ENCODE data around the gene JMY.
"Not testable (repeated sequence)": the region's sequence is repeated elsewhere in the genome, so short reads cannot be mapped to it uniquely, and the experiment has no call there.

Gene JMY

DNA sequence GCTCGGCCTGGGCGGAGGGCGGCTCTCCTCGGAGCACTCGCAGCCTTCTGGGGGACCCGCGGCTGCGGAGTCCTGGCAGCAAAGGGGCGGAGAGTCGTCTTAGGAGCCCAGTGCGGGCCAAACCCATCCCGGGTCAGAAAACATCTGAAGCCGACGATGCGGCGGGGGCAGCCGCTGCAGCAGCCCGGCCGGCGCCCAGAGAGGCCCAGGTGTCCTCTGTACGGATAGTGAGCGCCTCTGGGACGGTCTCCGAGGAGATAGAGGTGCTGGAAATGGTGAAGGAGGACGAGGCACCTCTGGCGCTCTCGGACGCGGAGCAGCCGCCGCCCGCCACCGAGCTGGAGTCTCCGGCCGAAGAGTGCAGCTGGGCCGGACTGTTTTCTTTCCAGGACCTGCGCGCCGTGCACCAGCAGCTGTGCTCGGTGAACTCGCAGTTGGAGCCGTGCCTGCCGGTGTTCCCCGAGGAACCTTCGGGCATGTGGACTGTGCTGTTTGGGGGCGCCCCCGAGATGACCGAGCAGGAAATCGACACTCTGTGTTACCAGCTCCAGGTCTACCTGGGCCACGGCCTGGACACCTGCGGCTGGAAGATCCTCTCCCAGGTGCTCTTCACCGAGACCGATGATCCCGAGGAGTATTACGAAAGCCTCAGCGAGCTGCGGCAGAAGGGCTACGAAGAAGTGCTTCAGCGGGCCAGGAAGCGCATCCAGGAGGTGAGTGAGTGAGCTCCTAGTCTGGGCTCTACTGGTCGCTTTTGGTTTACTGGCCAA, 1.2 kb downstream of the JMY start:
- peak; percentile 12 for DNase-seq (ENCODE audit: low read depth)

GRCh38 chr5:79237740-79238560, 2.0 kb downstream of the JMY start:
- no peak for DNase-seq (ENCODE audit: low read depth)

- DNase-seq (ENCODE audit: low read depth) = no peak
Measured at GRCh38 chr5:79240561-79240960, 4.6 kb downstream of the JMY start.

DNA sequence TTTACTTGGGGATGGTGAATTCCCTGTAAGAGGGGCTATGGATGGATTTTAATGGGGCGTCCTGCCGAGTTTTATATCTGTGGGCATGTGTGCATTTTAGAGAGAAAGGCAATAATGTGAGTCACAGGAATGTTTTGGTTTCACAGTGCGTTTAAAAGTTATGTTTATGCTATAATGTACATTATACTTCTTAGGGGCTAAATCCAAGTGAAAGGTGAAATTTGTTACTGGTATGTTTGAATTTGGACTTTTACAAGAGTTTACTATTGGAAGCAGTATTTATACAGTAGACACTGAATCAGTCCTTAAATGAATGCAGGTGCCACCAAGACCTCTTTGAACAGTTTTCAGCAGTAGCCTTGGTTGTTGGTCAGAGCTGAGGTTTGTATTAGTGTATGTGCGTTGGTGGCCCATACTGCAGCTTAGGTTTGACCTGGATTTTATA, 5.6 kb downstream of the JMY start:
- no peak for DNase-seq (ENCODE audit: low read depth)

DNA sequence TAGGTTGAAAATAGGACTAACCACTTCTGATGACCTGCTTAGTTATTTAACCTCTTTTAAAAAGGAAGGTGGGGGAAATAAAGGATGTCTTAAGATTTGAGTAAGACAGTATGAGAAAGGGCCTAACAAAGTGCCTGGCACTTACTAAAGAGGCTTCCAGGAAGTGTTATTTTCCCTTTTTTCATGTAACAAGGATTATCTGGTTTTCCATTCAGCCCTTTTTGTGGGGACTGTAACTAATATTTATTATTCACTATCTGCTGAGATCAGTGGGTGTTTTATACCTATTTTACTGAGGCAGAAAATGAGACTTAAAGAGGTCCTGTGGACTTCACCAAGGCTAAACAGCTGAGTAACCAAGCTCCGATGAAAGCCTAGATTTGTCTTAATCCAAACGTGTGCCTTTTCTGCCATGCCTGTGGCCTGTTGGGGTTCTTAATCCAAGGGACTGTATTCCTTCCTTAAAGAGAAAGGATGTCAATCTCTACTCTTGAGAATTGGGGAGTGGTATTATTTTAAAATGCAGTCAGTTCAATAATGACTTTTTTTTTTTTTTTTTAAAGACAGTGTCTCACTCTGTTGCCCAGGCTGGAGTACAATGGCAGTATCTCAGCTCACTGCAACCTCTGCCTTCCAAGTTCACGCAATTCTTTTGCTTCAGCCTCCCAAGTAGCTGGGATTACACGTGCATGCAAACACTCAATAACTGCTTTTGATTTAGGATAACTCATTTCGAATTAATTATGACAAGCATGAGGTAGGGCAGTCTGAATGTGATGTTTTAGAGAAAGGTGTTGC, 6.5 kb downstream of the JMY start:
- no peak for DNase-seq (ENCODE audit: low read depth)

- DNase-seq (ENCODE audit: low read depth) = no peak
Measured at GRCh38 chr5:79243224-79243623, 7.3 kb downstream of the JMY start.

GRCh38 chr5:79254067-79254466, 18.1 kb downstream of the JMY start:
- not testable (repeated sequence) for DNase-seq (ENCODE audit: low read depth)

- no peak for DNase-seq (ENCODE audit: low read depth)
Measured at GRCh38 chr5:79255786-79256557, 20.0 kb downstream of the JMY start.

DNA sequence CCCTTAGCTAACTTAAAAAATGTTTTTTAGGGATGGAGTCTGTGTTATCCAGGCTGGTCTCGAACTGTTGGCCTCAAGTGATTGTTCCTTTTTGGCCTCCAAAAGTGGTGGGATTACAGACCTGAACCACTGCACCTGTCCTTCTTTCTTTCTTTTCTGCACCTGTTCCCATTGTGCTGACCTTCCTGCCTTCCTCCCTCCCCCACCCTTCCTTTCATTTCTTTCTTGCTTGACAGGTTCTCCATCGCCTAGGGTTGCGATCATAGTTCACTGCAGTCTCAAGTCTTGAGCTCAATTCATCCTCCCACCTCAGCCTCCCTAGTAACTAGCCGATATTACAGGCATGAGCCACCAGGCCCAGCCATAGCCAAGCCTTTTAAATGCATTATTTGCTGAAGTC, 20.6 kb downstream of the JMY start:
- DNase-seq (ENCODE audit: low read depth) = no peak

GRCh38 chr5:79257314-79257713, 21.4 kb downstream of the JMY start:
- no peak for DNase-seq (ENCODE audit: low read depth)

GRCh38 chr5:79258801-79259200, 22.9 kb downstream of the JMY start:
- DNase-seq (ENCODE audit: low read depth) = no peak

DNA sequence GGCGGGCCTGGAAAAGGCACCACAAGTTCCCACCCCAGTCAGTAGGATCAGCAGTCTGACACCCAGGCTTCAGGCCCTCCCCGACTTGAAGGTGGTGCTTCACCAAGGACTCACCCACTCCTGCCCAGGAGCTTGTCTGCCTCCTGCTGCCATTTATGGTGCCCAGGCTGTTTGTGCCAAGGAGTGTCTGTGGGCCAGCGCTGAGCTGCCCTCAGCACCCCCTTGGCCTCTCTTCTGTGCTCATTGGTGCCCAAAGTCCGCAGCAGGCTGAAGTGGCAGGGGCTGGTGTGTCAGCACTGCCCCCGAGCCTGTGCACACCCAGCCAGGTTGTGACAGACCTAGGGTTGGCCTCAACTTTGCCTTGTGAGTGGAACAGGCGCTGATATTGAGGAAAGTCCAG, 23.5 kb downstream of the JMY start:
- no peak for DNase-seq (ENCODE audit: low read depth)

DNA sequence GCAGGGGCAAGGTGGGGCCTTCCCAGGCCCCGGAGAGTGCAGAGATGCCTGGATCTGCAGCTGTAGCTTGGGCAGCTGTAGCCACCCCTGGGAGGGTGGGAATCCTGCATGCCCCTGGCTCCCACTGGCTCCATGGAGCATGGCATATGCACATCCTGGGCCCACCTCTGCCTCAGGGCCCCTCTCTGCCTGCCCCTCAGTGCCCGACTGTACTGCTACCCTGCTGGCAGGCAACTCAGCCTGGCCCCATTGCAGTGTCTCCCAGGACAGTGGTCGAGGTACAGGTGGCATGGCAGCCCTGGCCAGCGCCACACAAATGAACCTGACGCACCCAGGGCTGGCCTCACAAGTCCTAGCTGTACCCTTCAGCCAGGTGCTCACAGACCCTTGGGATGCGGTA, 23.9 kb downstream of the JMY start:
- no peak for DNase-seq (ENCODE audit: low read depth)

GRCh38 chr5:79261897-79262296, 26.0 kb downstream of the JMY start:
- no peak for DNase-seq (ENCODE audit: low read depth)

- DNase-seq (ENCODE audit: low read depth) = no peak
Measured at GRCh38 chr5:79263290-79263689, 27.4 kb downstream of the JMY start.

DNA sequence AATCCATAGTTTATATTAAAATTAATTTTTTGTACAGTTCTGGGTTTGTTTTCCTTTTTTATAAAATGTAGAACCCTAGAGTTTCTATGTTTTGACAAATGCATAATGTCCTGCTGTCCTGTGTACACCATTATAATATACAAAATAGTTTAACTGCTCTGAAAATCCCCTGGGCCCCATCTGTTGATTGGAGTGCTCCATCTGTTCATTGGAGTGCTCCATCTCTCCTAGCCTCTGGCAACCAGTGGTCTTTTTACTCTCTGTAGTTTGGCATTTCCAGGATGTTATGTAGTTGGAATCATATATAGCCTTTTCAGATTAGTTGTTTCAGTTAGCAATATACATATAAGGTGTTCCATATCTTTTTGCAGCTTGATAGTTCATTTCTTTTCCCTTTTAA, 31.2 kb downstream of the JMY start:
- no peak for DNase-seq (ENCODE audit: low read depth)

DNA sequence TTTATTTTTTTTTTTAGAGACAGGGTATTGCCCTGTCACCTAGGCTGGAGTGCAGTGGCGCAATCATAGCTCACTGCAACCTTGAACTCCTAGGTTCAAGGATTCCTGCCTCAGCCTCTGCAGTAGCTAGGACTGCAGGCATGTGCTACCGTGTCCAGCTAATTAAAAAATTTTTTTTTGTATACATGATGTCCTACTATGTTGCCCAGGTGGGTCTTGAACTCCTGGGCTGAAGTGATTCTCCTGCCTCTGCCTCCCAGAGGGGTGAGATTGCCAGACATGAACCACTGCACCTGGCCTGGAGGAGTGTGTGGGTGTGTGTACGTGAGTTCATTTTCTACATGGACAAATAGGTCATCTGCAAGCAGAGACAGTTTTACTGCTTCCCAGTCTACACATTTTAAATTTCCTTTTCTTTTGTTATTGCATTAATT, 33.8 kb downstream of the JMY start:
- no peak for DNase-seq (ENCODE audit: low read depth)

DNA sequence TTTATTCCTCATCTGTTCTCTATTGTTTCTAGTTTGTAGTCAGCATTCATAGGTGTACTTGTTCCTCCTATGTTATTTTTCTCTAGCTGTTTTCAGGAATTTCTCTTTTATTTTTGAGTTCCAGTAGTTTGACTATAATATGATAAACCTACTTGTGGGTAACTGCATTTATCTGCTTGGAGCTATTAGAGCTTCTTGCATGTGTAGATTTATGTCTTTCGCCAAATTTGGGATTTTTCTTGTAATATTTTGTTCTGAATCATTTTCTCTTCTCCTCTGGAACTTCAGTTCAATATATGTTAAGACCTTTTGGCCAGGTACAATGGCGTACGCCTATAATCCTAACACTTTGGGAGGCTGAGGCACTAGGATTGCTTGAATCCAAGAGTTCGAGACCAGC, 37.4 kb downstream of the JMY start:
- no peak for DNase-seq (ENCODE audit: low read depth)

DNA sequence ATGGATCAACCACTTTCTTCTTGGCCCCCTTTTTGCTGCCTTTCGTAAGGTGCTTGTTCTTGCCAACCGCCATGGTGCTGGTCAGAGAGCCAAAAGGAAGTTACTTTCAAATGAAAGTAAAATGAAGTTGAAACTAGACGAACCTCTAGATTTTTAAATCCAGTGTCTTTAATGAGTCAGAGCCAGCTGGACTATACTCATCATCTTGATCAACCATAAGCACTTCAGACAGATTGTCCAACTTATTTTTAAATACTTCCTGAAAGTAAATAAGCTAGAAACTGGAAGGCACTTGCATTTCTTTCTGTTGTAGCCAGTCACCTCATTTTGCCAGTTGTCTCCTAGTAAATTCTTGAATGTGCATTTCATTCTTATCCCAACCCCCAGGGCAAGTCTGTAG, 48.9 kb downstream of the JMY start:
- no peak for DNase-seq (ENCODE audit: low read depth)

DNA sequence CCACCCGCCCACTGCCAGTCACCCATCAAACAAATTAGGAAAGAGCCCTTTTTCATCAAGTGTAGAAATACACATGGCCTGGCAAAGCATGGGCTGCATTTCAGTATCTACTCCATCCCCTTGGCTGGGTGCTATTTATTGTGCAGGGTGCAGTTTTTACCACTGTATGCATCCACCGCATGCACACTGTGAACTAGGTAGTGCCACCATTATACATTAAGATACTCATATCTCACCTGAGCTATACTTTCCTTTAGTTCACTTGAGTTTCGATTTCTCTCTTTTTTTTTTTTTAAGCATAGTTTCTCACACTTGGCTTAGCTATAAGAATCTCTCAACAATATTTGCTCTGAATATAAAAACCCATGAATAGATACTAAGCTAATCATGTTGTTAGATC, 49.4 kb downstream of the JMY start:
- DNase-seq (ENCODE audit: low read depth) = no peak

DNA sequence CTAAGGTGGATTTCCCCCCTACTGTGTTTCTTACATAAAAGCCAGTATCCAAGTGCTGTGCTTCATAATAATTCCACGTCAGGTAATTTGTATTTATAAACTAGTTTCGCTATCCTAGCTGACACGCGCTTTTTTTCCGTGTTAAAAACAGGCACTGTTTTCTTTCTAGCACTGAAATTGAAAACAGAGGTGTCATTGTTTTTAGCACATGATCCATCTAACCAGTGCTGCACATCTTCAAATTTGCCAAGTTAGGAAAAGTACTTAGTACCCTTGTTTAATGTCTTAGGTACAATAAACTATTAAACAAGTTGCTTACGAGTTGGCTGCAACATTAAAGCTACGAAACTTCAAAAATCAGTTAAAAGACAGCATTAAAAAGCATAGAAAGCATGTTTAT, 49.9 kb downstream of the JMY start:
- no peak for DNase-seq (ENCODE audit: low read depth)

GRCh38 chr5:79287380-79287779, 51.4 kb downstream of the JMY start:
- DNase-seq (ENCODE audit: low read depth) = no peak

Measured in activated T-cell treated with anti-CD3 and anti-CD28 coated beads for 24 hours (primary cell).